ENCODE measurements around the gene CDKN2D.

CDKN2D gene

DNA sequence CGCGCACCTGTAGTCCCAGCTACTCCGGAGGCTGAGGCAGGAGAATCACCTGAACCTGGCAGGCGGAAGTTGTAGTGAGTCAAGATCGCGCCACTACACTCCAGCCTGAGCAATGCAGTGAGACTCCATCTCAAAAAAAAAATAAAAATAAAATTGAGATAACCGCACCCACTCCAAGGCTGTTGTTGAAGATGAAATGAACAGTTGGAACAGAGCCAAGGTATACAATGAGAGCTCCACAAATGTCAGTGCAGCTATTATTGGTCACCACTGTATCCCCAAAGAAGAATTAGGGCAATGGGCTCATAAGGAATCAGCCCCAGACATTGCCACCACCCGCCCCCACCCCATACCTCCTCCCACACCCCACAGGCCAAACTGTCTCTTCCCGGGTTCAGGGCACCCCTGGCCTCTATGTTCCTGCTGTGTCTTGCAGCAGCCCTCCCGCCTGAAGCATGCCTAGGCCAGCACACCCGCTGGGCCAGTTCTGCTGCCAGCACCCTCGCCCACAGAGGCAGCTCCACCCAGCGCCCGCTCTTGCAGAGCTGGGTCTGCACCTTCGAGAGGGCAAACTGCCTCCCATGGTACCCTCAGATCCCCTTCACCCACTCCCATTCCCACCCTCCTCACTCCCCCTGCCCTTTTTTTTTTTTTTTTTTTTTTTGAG is 48.0 kb downstream of the CDKN2D start:
- no peak for DNase-seq (ENCODE audit: low spot score)

DNA sequence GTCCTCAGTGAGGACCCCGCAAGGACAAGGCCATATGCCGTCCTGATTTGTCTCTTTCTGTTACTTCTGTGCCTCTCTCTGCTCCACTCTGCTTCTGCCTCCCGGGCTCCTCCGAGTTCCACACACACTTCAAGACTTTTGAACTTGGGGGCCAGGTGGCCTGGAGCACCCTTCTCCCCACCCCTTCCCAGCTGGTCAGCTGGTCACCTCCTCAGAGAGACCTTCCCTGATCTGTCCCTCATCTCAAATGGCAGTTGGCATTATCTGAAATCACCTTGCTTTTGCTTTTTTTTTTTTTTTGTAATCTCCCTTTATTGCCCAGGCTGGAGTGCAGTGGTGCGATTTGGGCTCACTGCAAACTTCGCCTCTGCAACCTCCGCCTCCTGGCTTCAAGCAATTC is 49.4 kb downstream of the CDKN2D start:
- DNase-seq (ENCODE audit: low spot score): no peak

DNA sequence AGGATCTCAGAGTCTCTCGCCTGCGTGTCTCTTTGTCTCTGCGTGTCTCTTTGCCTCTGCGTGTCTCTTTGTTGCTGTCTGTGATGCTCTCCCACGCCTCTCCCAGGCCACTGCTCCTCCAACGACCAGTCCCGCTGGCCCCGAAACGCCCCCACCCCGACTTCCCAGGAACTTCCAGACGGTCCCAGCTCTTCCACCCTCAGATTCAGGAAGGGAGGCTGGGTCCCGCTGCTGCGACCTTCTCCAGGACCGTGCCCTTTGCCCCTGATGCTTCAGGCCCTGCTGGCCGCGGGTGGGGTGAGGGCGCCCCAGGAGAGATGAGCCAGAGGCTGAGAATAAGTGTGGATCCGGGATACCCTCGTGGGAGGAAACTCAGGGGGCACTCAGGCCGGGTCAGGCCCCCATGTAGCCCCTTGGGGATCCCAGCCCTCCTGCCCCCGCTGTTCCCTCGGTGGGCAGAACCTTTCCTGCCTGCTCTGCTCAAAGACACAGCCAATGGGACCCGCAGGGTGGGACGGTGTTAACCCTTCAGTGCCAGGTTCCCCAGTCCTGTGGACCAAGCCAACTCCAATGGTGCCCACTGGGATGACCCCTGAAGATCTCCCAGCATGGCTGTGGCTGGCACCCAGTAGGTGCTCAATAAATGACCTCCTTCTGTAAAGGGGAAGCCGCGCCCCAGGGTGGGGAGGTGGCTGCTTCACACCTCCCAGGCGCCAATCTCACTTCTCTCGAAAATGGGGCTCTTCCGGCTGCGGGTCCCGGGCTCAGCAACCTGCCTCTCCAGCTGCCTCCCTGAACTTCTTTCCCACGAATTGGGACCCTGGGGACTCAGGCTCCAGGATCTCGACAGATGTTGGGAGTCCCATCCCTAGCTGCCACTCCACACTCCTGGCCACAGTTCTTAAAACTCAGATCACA is 50.1 kb downstream of the CDKN2D start:
- no peak for DNase-seq (ENCODE audit: low spot score)

DNA sequence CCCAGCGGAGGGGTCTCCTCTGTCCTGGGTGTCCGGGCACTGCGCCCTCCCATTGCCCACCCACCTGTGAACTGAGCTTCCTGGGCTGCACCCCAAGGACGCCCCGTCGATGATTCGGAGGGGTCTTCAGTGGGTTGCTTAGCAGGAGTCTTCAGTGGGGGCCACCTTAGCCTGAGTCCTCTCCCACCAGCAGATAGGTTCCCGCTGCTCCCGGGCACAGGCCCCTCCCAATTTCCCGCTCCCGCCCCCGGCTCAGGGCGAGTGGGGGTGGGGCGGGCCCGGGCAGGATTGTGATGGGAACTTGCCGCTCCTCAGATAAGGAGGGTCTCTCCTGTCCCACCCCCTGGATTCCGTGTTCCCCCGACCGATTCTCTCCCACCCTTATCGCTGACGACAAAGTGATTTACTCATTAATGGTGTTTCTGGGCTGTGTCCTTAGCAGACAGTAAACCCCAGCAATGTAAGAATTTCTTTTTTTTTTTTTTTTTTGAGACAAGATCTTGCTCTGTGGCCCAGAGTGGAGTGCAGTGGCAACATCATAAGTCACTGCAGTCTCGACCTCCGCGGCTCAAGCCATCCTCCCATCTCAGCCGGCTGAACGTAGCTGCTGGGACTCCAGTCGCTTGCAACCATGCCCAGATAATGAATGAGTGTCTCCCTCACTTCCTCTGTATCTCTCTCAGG is 50.9 kb downstream of the CDKN2D start:
- no peak for DNase-seq (ENCODE audit: low spot score)

DNA sequence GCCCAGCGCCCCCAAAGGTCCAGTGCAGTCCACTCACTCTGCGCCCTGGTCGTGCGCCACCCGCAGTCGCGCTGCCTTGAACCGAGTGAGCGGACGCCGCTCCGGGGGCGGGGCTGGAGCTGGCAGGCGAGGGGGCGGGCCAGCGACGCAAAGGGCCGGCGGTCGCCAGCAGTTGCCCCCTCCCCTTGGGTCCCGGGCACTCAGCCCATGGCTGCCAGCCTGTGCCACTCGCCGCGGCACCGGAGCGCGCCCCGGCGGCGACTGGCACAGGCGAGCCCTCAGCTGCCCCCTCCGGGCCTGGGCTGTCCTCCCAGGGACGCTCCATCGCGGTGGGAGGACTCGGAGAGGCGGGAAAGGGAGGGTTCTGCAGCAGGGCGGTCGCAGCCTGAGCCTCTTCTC is 51.4 kb downstream of the CDKN2D start, which contains the start of gene S1PR5:
Gene S1PR5 (minus strand): TSS at position 87 of the 399 bp plus-strand sequence. CDS start 2,436 bp downstream, outside the sequence.
- DNase-seq (ENCODE audit: low spot score): peak; percentile 59

DNA sequence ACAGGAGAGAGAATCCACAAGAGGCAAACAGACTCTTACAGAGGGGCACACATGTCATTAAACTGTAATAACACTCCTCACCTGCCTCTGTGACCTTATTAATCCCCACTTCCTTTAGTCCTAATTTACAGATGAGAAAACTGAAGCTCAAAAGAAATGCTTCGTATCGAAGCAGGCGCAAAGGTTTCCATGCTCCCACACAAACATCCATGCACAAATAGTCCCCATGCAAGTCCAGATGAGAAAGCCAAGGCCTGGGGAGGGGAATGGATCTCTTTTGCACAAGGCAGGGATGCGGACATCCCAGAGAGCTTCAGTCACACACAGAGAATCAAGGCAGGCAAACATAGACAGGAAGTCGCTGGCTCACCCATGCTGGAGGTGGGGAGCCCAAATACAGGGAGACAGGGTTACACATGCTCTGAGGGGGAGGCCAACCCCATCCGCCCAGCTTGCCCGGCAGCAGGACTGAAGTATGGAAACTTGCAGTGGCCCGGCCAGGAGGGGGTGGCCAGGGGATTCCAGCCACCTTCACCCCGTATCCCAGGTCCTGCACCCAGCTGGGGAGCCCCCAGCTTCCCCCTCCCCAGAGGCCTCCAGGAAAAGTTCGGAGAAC is 52.0 kb downstream of the CDKN2D start:
- peak; percentile 25 for DNase-seq (ENCODE audit: low spot score)

Data from GM03348 (cell line).